H1 (cell line): ENCODE measurements around the gene YIPF6. TPM values are rescaled to one million over a fixed set of nuclear protein-coding genes. Genes with fewer than 3 reads are reported as not detected.

Experiments used
- CTCF ChIA-PET: fragments of 300-600 bp; sonication (Branson Sonifier 250); formaldehyde crosslinking; loops from one replicate; lab custom pipeline; 2021; ENCODE audit not compliant: partially characterized antibody; lab: Charles Lee
- POLR2A ChIA-PET: fragments of 300-600 bp; sonication (Branson Sonifier 250); formaldehyde crosslinking; loops from one replicate; lab custom pipeline; 2021; ENCODE audit warnings: inconsistent platforms; ENCODE audit not compliant: partially characterized antibody; lab: Charles Lee
- DNase-seq, 2 experiments: peaks; one replicate each; pipeline versions ENCODE4 v3.0.0 to v3.0.0-alpha.2; 2010 to 2022; ENCODE audit warnings: low spot score in 2 of 2, low read depth in 1 of 2, mixed read lengths in 1 of 2
- FAIRE-seq: peaks from 2 replicates; lab custom pipeline; 2011; peaks lifted over from hg19 to GRCh38; lab: Jason Lieb, UNC
- H2AFZ ChIP-seq: 2 replicates; pipeline ENCODE4 v1.8.1; 2012; ENCODE audit warnings: low read length, inconsistent platforms
- H2AK5ac ChIP-seq: 2 replicates; pipeline ENCODE4 v1.6.1; 2013; ENCODE audit warnings: low read depth, low read length
- H2BK120ac ChIP-seq: replicated peaks from 2 replicates; pipeline ENCODE3; 2013; ENCODE audit warnings: low read depth, low read length, inconsistent platforms
- H2BK12ac ChIP-seq: 2 replicates; pipeline ENCODE4 v1.6.1; 2013; ENCODE audit warnings: low read depth, low read length
- H2BK15ac ChIP-seq: 2 replicates; pipeline ENCODE4 v1.6.1; 2013; ENCODE audit warnings: low read length
- H2BK20ac ChIP-seq: 2 replicates; pipeline ENCODE4 v1.6.1; 2013; ENCODE audit warnings: low read length
- H2BK5ac ChIP-seq: 2 replicates; pipeline ENCODE4 v1.6.1; 2013; ENCODE audit warnings: low read depth, low read length
- H3K14ac ChIP-seq: 2 replicates; pipeline ENCODE4 v1.6.1; 2013; ENCODE audit warnings: inconsistent platforms; ENCODE audit not compliant: insufficient read length
- H3K18ac ChIP-seq: 2 replicates; pipeline ENCODE4 v1.6.1; 2013; ENCODE audit warnings: low read length; ENCODE audit errors: extremely low read depth
- H3K23ac ChIP-seq: 2 replicates; pipeline ENCODE4 v1.6.1; 2013; ENCODE audit warnings: inconsistent platforms; ENCODE audit not compliant: insufficient read length
- H3K23me2 ChIP-seq: 2 replicates; pipeline ENCODE4 v1.6.1; 2013; ENCODE audit warnings: low read depth, low read length
- H3K27ac ChIP-seq: 2 replicates; pipeline ENCODE4 v1.6.1; 2011; ENCODE audit warnings: low read depth, low read length, inconsistent platforms
- H3K27me3 ChIP-seq, 4 experiments: replicated peaks in 1 of 4; 1 replicate in 1 of 4; 2 replicates in 3 of 4; pipeline versions ENCODE4 v1.6.1 to v1.8.1; 2011 to 2013; ENCODE audit warnings: low read length in 3 of 4, mild to moderate bottlenecking in 3 of 4, inconsistent platforms in 2 of 4, mixed read lengths in 2 of 4, moderate library complexity in 1 of 4; ENCODE audit not compliant: control insufficient read depth in 3 of 4, insufficient read depth in 3 of 4; ENCODE audit errors: extremely low read depth in 1 of 4
- H3K36me3 ChIP-seq, 4 experiments: 2 replicates each; pipeline versions ENCODE4 v1.6.1 to v1.8.1; 2011 to 2013; ENCODE audit warnings: mild to moderate bottlenecking in 4 of 4, low read length in 3 of 4, moderate library complexity in 2 of 4, control low read depth in 1 of 4, inconsistent platforms in 1 of 4; ENCODE audit not compliant: insufficient read depth in 4 of 4, control insufficient read depth in 2 of 4
- H3K4ac ChIP-seq: replicated peaks from 2 replicates; pipeline ENCODE3; 2013; ENCODE audit warnings: low read length, low read depth, mixed read lengths, inconsistent platforms; ENCODE audit not compliant: insufficient read length
- H3K4me1 ChIP-seq, 4 experiments: replicated peaks in 1 of 4; 1 replicate in 1 of 4; 2 replicates in 3 of 4; pipeline versions ENCODE4 v1.6.1 to v1.8.1; 2011 to 2013; ENCODE audit warnings: low read length in 3 of 4, inconsistent platforms in 2 of 4, mixed read lengths in 1 of 4; ENCODE audit not compliant: insufficient read depth in 4 of 4, control insufficient read depth in 3 of 4
- H3K4me2 ChIP-seq, 2 experiments: 2 replicates each; pipeline versions ENCODE4 v1.6.1 to v1.8.1; 2011 to 2013; ENCODE audit warnings: low read depth in 2 of 2, low read length in 2 of 2, control low read depth in 1 of 2, inconsistent platforms in 1 of 2, mild to moderate bottlenecking in 1 of 2; ENCODE audit not compliant: insufficient read depth in 1 of 2
- H3K4me3 ChIP-seq, 4 experiments: fragments of 200-600, 300-600 bp in 1 of 4; sonication (generic), shearing (Covaris generic), sonication (Bioruptor Twin) in 1 of 4; 2 replicates each; pipeline versions ENCODE4 v1.5.1 to v1.8.1; 2011 to 2016; ENCODE audit warnings: low read length in 4 of 4, low read depth in 3 of 4, control low read depth in 2 of 4, inconsistent platforms in 2 of 4, mild to moderate bottlenecking in 2 of 4, mixed read lengths in 1 of 4, moderate library complexity in 1 of 4; ENCODE audit not compliant: insufficient read depth in 2 of 4; ENCODE audit errors: extremely low read depth in 1 of 4
- H3K56ac ChIP-seq: replicated peaks from 2 replicates; pipeline ENCODE3; 2013; ENCODE audit warnings: low read depth, mild to moderate bottlenecking, mixed read lengths, low read length, inconsistent platforms; ENCODE audit not compliant: insufficient read length
- H3K79me1 ChIP-seq: 2 replicates; pipeline ENCODE4 v1.6.1; 2013; ENCODE audit warnings: low read depth, low read length, control low read depth
- H3K79me2 ChIP-seq, 2 experiments: 2 replicates each; pipeline versions ENCODE4 v1.6.1 to v1.8.1; 2012 to 2013; ENCODE audit warnings: low read length in 2 of 2, mild to moderate bottlenecking in 2 of 2, inconsistent platforms in 1 of 2; ENCODE audit not compliant: insufficient read depth in 2 of 2, control insufficient read depth in 1 of 2
- H3K9ac ChIP-seq, 4 experiments: replicated peaks in 1 of 4; 1 replicate in 1 of 4; 2 replicates in 3 of 4; pipeline versions ENCODE4 v1.6.1 to v1.8.1; 2011 to 2013; ENCODE audit warnings: low read depth in 3 of 4, low read length in 3 of 4, control low read depth in 2 of 4, mild to moderate bottlenecking in 2 of 4, moderate library complexity in 2 of 4, inconsistent platforms in 1 of 4; ENCODE audit errors: extremely low read depth in 1 of 4
- H3K9me3 ChIP-seq, 2 experiments: 2 replicates each; pipeline versions ENCODE4 v1.6.1 to v1.8.1; 2012 to 2013; ENCODE audit warnings: mild to moderate bottlenecking in 2 of 2, moderate library complexity in 2 of 2, control low read depth in 1 of 2, inconsistent platforms in 1 of 2, low read depth in 1 of 2, low read length in 1 of 2, mixed read lengths in 1 of 2; ENCODE audit not compliant: insufficient read depth in 2 of 2
- H4K20me1 ChIP-seq, 2 experiments: replicated peaks in 1 of 2; 2 replicates each; pipeline versions ENCODE3 to v1.8.1; 2011 to 2013; ENCODE audit warnings: inconsistent platforms in 2 of 2, low read length in 2 of 2, mild to moderate bottlenecking in 1 of 2; ENCODE audit not compliant: insufficient read depth in 2 of 2, control insufficient read depth in 1 of 2
- H4K5ac ChIP-seq: 2 replicates; pipeline ENCODE4 v1.6.1; 2013; ENCODE audit warnings: low read length, low read depth, mixed read lengths, inconsistent platforms; ENCODE audit not compliant: insufficient read length
- H4K8ac ChIP-seq: 2 replicates; pipeline ENCODE4 v1.8.0; 2013; ENCODE audit warnings: mild to moderate bottlenecking, moderate library complexity, low read length, inconsistent platforms; ENCODE audit not compliant: insufficient read depth; ENCODE audit errors: extremely low read depth
- H4K91ac ChIP-seq: replicated peaks from 2 replicates; pipeline ENCODE3; 2013; ENCODE audit warnings: low read length, mixed read lengths, inconsistent platforms; ENCODE audit not compliant: insufficient read length
- ATF2 ChIP-seq: IDR thresholded peaks from 2 replicates; pipeline ENCODE4 v1.6.1; 2012; ENCODE audit warnings: low read length, inconsistent platforms
- RXRA ChIP-seq: IDR thresholded peaks from 2 replicates; pipeline ENCODE4 v1.6.1; 2011; ENCODE audit warnings: low read depth, mild to moderate bottlenecking, low read length, moderate library complexity; ENCODE audit not compliant: insufficient read depth
- SAP30 ChIP-seq: fragments of 300-600 bp; sonication (generic); IDR thresholded peaks from 2 replicates; pipeline ENCODE4 v1.7.1; 2012; ENCODE audit warnings: low read length, moderate library complexity, mild to moderate bottlenecking, inconsistent platforms; ENCODE audit not compliant: insufficient read depth, insufficient replicate concordance
- TBP ChIP-seq: IDR thresholded peaks from 2 replicates; pipeline ENCODE4 v1.6.1; 2011; ENCODE audit warnings: low read depth, low read length, improper control_type of control experiment
- WGBS, 2 experiments: shearing (Covaris generic) in 1 of 2; methylation state at CpG; one replicate each; pipeline versions ENCODE4 v1.1.6 to v1.1.7; 2013 to 2015; ENCODE audit warnings: low lambda C conversion rate in 2 of 2, mixed read lengths in 2 of 2, inconsistent platforms in 1 of 2, low coverage in 1 of 2, missing lambda C conversion rate in 1 of 2; ENCODE audit not compliant: insufficient replicate concordance in 2 of 2, insufficient coverage in 1 of 2, insufficient read length in 1 of 2; ENCODE audit errors: extremely low coverage in 1 of 2, missing lambda C conversion rate in 1 of 2; 5-methylcytosine and 5-hydroxymethylcytosine counted together
- polyA plus RNA-seq, 7 experiments: library from polyadenylated mRNA; depleted of rRNA in 3 of 7; stranded (reverse) in 5 of 7; unstranded in 2 of 7; fragments of >200 nt in 5 of 7; fragments of 200-250 nt in 2 of 7; gene quantifications; 1 replicate in 5 of 7; 2 replicates in 1 of 7; 4 replicates in 1 of 7; pipeline versions ENCODE4 v1.2.1 to v1.2.3, GENCODE V29; 2011 to 2013; ENCODE audit warnings: missing spikeins in 2 of 7, mixed read lengths in 2 of 7
- total RNA-seq: library from RNA; stranded (reverse); fragmentation: NEBNext Ultra II Directional; extraction: Animal tissue kit (Norgen Biotek cat#: 25700); gene quantifications from 2 replicates; pipeline ENCODE4 v1.2.1, GENCODE V29; 2021

YIPF6 gene
- total and polyA plus RNA-seq, 2 of the 8 experiments (the other 6 are each of a cell fraction or from before 2014, with no cell fraction given), result 16.9 to 34.1 TPM

GRCh38 chrX:68506649-68507048 lies 7.8 kb downstream of the YIPF6 start:
- Histone ChIP-seq H2AFZ (no peak overlapping the region), H3K9ac (no peak overlapping the region), H3K27me3 (no peaks in the 10 kb centered on the region), H4K91ac (no peak overlapping the region), H4K8ac (no peak overlapping the region), H2BK12ac (no peak overlapping the region), H3K79me2 (peaks cover 0 to 31% of the 10 kb centered on the region in 2 experiments; a peak in 2 of 4 replicates), H2BK20ac (no peak overlapping the region), H2BK5ac (no peak overlapping the region), H3K56ac (no peak overlapping the region), H3K23me2 (no peaks in the 10 kb centered on the region), H4K5ac (no peak overlapping the region), H2BK15ac (no peak overlapping the region), H3K14ac (no peak overlapping the region), H4K20me1 (peaks cover 0 to 4% of the 10 kb centered on the region in 2 experiments), H3K27ac (no peak overlapping the region), H3K79me1 (no peaks in the 10 kb centered on the region), H3K4me3 (no peak overlapping the region), H3K4ac (no peak overlapping the region), H3K4me1 (no peaks in the 10 kb centered on the region), H2BK120ac (no peak overlapping the region), H3K23ac (no peak overlapping the region), H2AK5ac (no peak overlapping the region), H3K18ac (no peak overlapping the region), H3K4me2 (no peak overlapping the region), H3K36me3 (no peaks in the 10 kb centered on the region; a peak in 2 of 8 replicates), H3K9me3 (no peaks in the 10 kb centered on the region)
- DNase-seq (no peak), FAIRE-seq (no peak)
- CTCF ChIA-PET, result interaction anchor here (0.7 to 1.4 kb wide), 2 partner anchors 305 to 310 kb away, joined by 3 to 4 read pairs; no protein-coding TSS in a partner anchor
- POLR2A ChIA-PET, result no interaction called here
- WGBS, 2 experiments, result 92% methylated on average over 2 of the region's 2 CpGs; no CpG with 5 or more reads in 1 of the 2 experiments
- TF ChIP-seq RXRA, result no peak
- TF ChIP-seq TBP, result no peak
- TF ChIP-seq SAP30, result no peak
- no peak for TF ChIP-seq ATF2
